Measurements from ENCODE around the gene LCOR.

The LCOR gene

GRCh38 chr10:97005349-97005748 lies 173.3 kb downstream of the LCOR start:
- Histone ChIP-seq H2BK15ac (ENCODE audit: low read depth, poor library complexity, severe bottlenecking) (no peak overlapping the region), H3K4me2 (ENCODE audit: low read length, poor library complexity, severe bottlenecking) (no peak overlapping the region), H3K36me3 (ENCODE audit: control insufficient read depth in 1 of 2, insufficient read depth in 2 of 2, low read depth in 1 of 2, low read length in 2 of 2) (no peaks in the 10 kb centered on the region), H2BK12ac (ENCODE audit: low read length in 2 of 2) (no peak overlapping the region), H3K4me1 (ENCODE audit: control insufficient read depth, insufficient read depth, low read depth, low read length) (peaks cover 3% of the 10 kb centered on the region), H4K8ac (ENCODE audit: low read length) (no peak overlapping the region), H3K23ac (ENCODE audit: low read length in 2 of 2) (no peak overlapping the region), H3K4ac (ENCODE audit: low read depth in 1 of 2, low read length in 2 of 2) (no peak overlapping the region), H3K4me3 (ENCODE audit: insufficient read depth in 1 of 2, low read depth in 1 of 2, low read length in 2 of 2) (no peak overlapping the region), H3K9ac (ENCODE audit: low read length) (no peak overlapping the region), H3K14ac (ENCODE audit: low read length in 2 of 2) (no peak overlapping the region), H3K27ac (ENCODE audit: low read length, poor library complexity, severe bottlenecking) (no peak overlapping the region), H3K79me1 (replicated peaks; ENCODE audit: low read length, poor library complexity, severe bottlenecking) (no peaks in the 10 kb centered on the region), H2AK5ac (ENCODE audit: low read length, severe bottlenecking) (no peak overlapping the region), H3K27me3 (ENCODE audit: control insufficient read depth in 1 of 2, insufficient read depth in 1 of 2, low read length in 2 of 2) (peaks cover 4 to 5% of the 10 kb centered on the region in 2 experiments), H2BK5ac (ENCODE audit: low read depth, low read length, poor library complexity, severe bottlenecking) (no peak overlapping the region), H4K91ac (ENCODE audit: low read length) (no peak overlapping the region), H3K18ac (ENCODE audit: low read depth in 1 of 2, low read length in 2 of 2) (no peak overlapping the region), H2AFZ (ENCODE audit: low read depth, low read length) (no peak overlapping the region), H2BK120ac (ENCODE audit: low read depth, low read length) (no peak overlapping the region), H3K9me3 (ENCODE audit: control insufficient read depth, low read length) (peaks cover 14% of the 10 kb centered on the region)
- 88% methylated on average over 5 of the region's 5 CpGs for WGBS
- no peak for DNase-seq

DNA sequence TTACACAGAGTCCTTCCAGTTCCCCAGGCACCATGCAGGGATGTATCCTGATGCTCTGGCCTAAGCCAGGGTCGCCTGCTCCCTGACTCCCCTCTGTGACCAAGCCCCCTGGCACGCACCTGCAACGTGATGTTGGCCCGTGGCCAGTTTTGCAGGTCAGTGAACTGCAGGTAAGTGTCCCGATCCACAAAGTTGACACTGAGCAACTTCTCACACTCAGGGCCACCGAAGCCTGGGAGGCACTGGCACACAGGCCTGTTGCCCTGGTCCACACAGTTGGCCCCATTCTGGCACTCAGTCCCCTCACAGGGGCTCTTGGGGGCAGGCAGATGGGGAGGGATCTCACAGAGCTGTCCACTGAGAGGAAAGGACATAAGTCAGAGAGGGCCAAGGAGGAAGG lies 174.3 kb downstream of the LCOR start:
- H3K36me3 ChIP-seq (ENCODE audit: control insufficient read depth in 1 of 2, insufficient read depth in 2 of 2, low read depth in 1 of 2, low read length in 2 of 2), result peaks cover 0 to 3% of the 10 kb centered on the region in 2 experiments
- H3K14ac ChIP-seq (ENCODE audit: low read length in 2 of 2), result no peak overlapping the region
- no peak overlapping the region for H4K8ac ChIP-seq (ENCODE audit: low read length)
- no peak overlapping the region for H2AK5ac ChIP-seq (ENCODE audit: low read length, severe bottlenecking)
- no peak overlapping the region for H3K9ac ChIP-seq (ENCODE audit: low read length)
- H2BK15ac ChIP-seq (ENCODE audit: low read depth, poor library complexity, severe bottlenecking), result no peak overlapping the region
- H3K18ac ChIP-seq (ENCODE audit: low read depth in 1 of 2, low read length in 2 of 2), result no peak overlapping the region
- no peak overlapping the region for H2BK120ac ChIP-seq (ENCODE audit: low read depth, low read length)
- no peak overlapping the region for H4K91ac ChIP-seq (ENCODE audit: low read length)
- H2BK5ac ChIP-seq (ENCODE audit: low read depth, low read length, poor library complexity, severe bottlenecking), result no peak overlapping the region
- H3K4me1 ChIP-seq (ENCODE audit: control insufficient read depth, insufficient read depth, low read depth, low read length), result no peaks in the 10 kb centered on the region
- no peak overlapping the region for H3K4me2 ChIP-seq (ENCODE audit: low read length, poor library complexity, severe bottlenecking)
- no peaks in the 10 kb centered on the region for H3K79me1 ChIP-seq (replicated peaks; ENCODE audit: low read length, poor library complexity, severe bottlenecking)
- no peak overlapping the region for H3K4me3 ChIP-seq (ENCODE audit: insufficient read depth in 1 of 2, low read depth in 1 of 2, low read length in 2 of 2)
- H2BK12ac ChIP-seq (ENCODE audit: low read length in 2 of 2), result no peak overlapping the region
- no peak for DNase-seq
- 71% methylated on average over 6 of the region's 6 CpGs for WGBS
- H3K23ac ChIP-seq (ENCODE audit: low read length in 2 of 2), result no peak overlapping the region
- H3K4ac ChIP-seq (ENCODE audit: low read depth in 1 of 2, low read length in 2 of 2), result no peak overlapping the region
- H3K27me3 ChIP-seq (ENCODE audit: control insufficient read depth in 1 of 2, insufficient read depth in 1 of 2, low read length in 2 of 2), result peaks cover 8 to 10% of the 10 kb centered on the region in 2 experiments
- H3K9me3 ChIP-seq (ENCODE audit: control insufficient read depth, low read length), result peaks cover 14% of the 10 kb centered on the region
- H3K27ac ChIP-seq (ENCODE audit: low read length, poor library complexity, severe bottlenecking), result no peak overlapping the region
- H2AFZ ChIP-seq (ENCODE audit: low read depth, low read length), result no peak overlapping the region

DNA sequence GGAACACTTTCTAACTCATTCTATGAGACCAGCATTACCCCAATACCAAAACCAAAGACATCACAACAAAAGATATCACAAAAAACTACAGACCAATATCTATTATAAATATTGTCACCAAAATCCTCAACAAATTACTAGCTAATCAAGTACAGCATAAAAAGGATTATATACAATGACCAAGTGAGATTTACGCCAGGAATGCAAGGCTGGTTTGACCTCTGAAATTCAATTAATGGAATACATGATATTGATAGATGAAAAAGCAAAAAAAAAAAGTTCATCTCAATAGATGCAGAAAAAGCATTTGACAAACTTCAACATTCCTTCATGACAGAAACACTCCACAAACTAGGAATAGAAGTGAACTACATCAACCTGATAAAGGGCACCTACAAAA lies 175.3 kb downstream of the LCOR start:
- Histone ChIP-seq H2BK15ac (ENCODE audit: low read depth, poor library complexity, severe bottlenecking) (no peak overlapping the region), H3K4ac (ENCODE audit: low read depth in 1 of 2, low read length in 2 of 2) (no peak overlapping the region), H3K18ac (ENCODE audit: low read depth in 1 of 2, low read length in 2 of 2) (no peak overlapping the region), H3K27ac (ENCODE audit: low read length, poor library complexity, severe bottlenecking) (no peak overlapping the region), H2BK5ac (ENCODE audit: low read depth, low read length, poor library complexity, severe bottlenecking) (peak overlapping the region; percentile 25), H3K4me2 (ENCODE audit: low read length, poor library complexity, severe bottlenecking) (no peak overlapping the region), H2BK12ac (ENCODE audit: low read length in 2 of 2) (no peak overlapping the region), H2AFZ (ENCODE audit: low read depth, low read length) (no peak overlapping the region), H3K14ac (ENCODE audit: low read length in 2 of 2) (no peak overlapping the region), H3K27me3 (ENCODE audit: control insufficient read depth in 1 of 2, insufficient read depth in 1 of 2, low read length in 2 of 2) (peaks cover 9 to 15% of the 10 kb centered on the region in 2 experiments), H4K91ac (ENCODE audit: low read length) (no peak overlapping the region), H3K4me1 (ENCODE audit: control insufficient read depth, insufficient read depth, low read depth, low read length) (no peaks in the 10 kb centered on the region), H2BK120ac (ENCODE audit: low read depth, low read length) (no peak overlapping the region), H3K23ac (ENCODE audit: low read length in 2 of 2) (no peak overlapping the region), H3K36me3 (ENCODE audit: control insufficient read depth in 1 of 2, insufficient read depth in 2 of 2, low read depth in 1 of 2, low read length in 2 of 2) (peaks cover 0 to 4% of the 10 kb centered on the region in 2 experiments), H3K9me3 (ENCODE audit: control insufficient read depth, low read length) (peaks cover 14% of the 10 kb centered on the region), H4K8ac (ENCODE audit: low read length) (no peak overlapping the region), H3K4me3 (ENCODE audit: insufficient read depth in 1 of 2, low read depth in 1 of 2, low read length in 2 of 2) (no peak overlapping the region), H2AK5ac (ENCODE audit: low read length, severe bottlenecking) (no peak overlapping the region), H3K79me1 (replicated peaks; ENCODE audit: low read length, poor library complexity, severe bottlenecking) (no peaks in the 10 kb centered on the region), H3K9ac (ENCODE audit: low read length) (no peak overlapping the region)
- DNase-seq, result no peak
- WGBS, result no CpG with 5 or more reads among the region's 1 CpG

- H3K4me1 ChIP-seq (ENCODE audit: control insufficient read depth, insufficient read depth, low read depth, low read length), result no peaks in the 10 kb centered on the region
- H3K4me2 ChIP-seq (ENCODE audit: low read length, poor library complexity, severe bottlenecking), result no peak overlapping the region
- no peak overlapping the region for H3K14ac ChIP-seq (ENCODE audit: low read length in 2 of 2)
- WGBS, result 77% methylated on average over 4 of the region's 4 CpGs
- H2BK12ac ChIP-seq (ENCODE audit: low read length in 2 of 2), result no peak overlapping the region
- no peak for DNase-seq
- no peak overlapping the region for H3K18ac ChIP-seq (ENCODE audit: low read depth in 1 of 2, low read length in 2 of 2)
- no peak overlapping the region for H4K91ac ChIP-seq (ENCODE audit: low read length)
- no peak overlapping the region for H3K9ac ChIP-seq (ENCODE audit: low read length)
- no peak overlapping the region for H3K27ac ChIP-seq (ENCODE audit: low read length, poor library complexity, severe bottlenecking)
- H2AK5ac ChIP-seq (ENCODE audit: low read length, severe bottlenecking), result no peak overlapping the region
- no peak overlapping the region for H2BK120ac ChIP-seq (ENCODE audit: low read depth, low read length)
- H3K4ac ChIP-seq (ENCODE audit: low read depth in 1 of 2, low read length in 2 of 2), result no peak overlapping the region
- no peak overlapping the region for H2AFZ ChIP-seq (ENCODE audit: low read depth, low read length)
- no peak overlapping the region for H3K23ac ChIP-seq (ENCODE audit: low read length in 2 of 2)
- no peak overlapping the region for H2BK15ac ChIP-seq (ENCODE audit: low read depth, poor library complexity, severe bottlenecking)
- no peak overlapping the region for H4K8ac ChIP-seq (ENCODE audit: low read length)
- H3K79me1 ChIP-seq (replicated peaks; ENCODE audit: low read length, poor library complexity, severe bottlenecking), result no peaks in the 10 kb centered on the region
- peaks cover 14% of the 10 kb centered on the region for H3K9me3 ChIP-seq (ENCODE audit: control insufficient read depth, low read length)
- no peak overlapping the region for H2BK5ac ChIP-seq (ENCODE audit: low read depth, low read length, poor library complexity, severe bottlenecking)
- peaks cover 0 to 4% of the 10 kb centered on the region in 2 experiments for H3K36me3 ChIP-seq (ENCODE audit: control insufficient read depth in 1 of 2, insufficient read depth in 2 of 2, low read depth in 1 of 2, low read length in 2 of 2)
- H3K4me3 ChIP-seq (ENCODE audit: insufficient read depth in 1 of 2, low read depth in 1 of 2, low read length in 2 of 2), result no peak overlapping the region
- H3K27me3 ChIP-seq (ENCODE audit: control insufficient read depth in 1 of 2, insufficient read depth in 1 of 2, low read length in 2 of 2), result peaks cover 4 to 12% of the 10 kb centered on the region in 2 experiments
These were observed 178.7 kb downstream of the LCOR start for GRCh38 chr10:97010695-97011206.
